GM19328 (cell line): Measurements from ENCODE around the gene CNPY1.
"Not testable (repeated sequence)": the region's sequence is repeated elsewhere in the genome, so short reads cannot be mapped to it uniquely, and the experiment has no call there.

ENCODE experiments used
- ATAC-seq: cut with Tn5 transposase; IDR thresholded peaks from one replicate; pipeline ENCODE4 v1.9.1; 2021; ENCODE audit warnings: mild to moderate bottlenecking, moderate library complexity; ENCODE audit not compliant: unreplicated experiment

The CNPY1 gene

GRCh38 chr7:155546449-155546848 lies at the start of gene CNPY1:
TSS of gene CNPY1 (minus strand) at chr7:155546559. CDS start at chr7:155545929, 630 bp downstream.
- not testable (repeated sequence) for ATAC-seq

- ATAC-seq: no peak
Measured at GRCh38 chr7:155594961-155595366, 48.6 kb upstream of the CNPY1 start.

GRCh38 chr7:155594163-155594732 lies 47.9 kb upstream of the CNPY1 start:
- no peak for ATAC-seq

- no peak for ATAC-seq
Measured at GRCh38 chr7:155593461-155594162, 47.3 kb upstream of the CNPY1 start.

- ATAC-seq: no peak
Measured at GRCh38 chr7:155591055-155591775, 44.9 kb upstream of the CNPY1 start.

DNA sequence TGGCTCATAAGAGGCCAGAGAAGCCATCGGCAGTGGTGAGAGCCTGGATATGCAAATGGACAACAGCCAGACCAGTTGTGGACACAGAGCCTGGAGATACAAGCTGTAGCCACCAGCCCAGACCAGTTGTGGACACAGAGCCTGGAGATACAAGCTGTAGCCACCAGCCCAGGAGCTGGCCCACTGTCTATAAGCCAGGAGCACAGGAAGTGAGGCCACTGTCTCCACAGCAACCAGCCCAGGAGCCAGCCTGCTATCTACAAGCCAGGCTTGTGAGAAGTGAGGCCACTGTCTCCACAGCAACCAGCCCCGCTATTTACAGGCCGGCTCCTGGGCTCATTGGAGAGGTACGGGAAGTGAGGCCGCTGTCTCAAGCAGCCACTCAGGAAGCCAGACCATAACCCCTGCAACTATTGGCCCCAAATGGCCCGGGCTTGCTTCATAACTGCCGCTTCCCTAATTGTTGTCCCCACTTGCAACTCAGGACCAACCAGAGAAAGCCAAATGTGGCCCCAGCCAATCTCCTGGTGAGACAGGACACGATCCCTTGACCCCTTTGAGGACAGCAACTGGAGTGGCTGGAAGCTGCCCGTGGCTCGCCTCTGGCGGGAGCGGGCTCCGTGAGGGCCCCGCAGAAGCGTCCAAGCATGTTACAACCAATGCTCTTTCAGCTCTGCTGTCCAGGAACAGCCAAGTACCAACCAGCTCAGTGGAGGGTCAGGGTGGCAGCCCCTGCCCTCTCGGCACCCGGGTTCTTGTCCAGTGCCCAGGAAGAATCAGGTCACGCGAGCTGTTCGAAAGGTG lies 44.1 kb upstream of the CNPY1 start:
- no peak for ATAC-seq

- ATAC-seq: no peak
Measured at GRCh38 chr7:155589001-155589980, 42.9 kb upstream of the CNPY1 start.

DNA sequence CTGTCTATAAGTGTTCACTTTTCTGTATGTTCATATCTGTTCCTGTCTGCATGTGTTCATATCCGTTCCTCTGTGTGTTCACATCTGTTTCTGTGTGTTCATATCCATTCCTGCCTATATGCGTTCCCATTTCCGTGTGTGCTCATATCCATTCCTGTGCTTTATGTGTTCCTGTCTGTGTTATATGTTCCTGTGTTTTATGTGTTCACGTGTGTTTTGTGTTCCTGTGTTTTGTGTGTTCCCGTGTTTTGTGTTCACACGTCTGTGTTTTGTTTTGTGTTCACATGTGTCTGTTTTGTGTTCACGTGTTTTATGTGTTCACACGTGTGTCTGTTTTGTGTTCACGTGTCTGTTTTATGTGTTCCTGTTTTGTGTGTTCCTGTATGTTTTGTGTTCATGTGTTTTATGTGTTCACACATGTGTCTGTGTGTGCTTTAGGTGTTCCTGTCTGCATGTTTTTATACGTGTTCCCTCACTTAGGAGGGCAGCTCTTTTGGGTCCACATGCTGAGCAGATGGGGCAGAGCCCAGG lies 42.2 kb upstream of the CNPY1 start:
- ATAC-seq: no peak

GRCh38 chr7:155587486-155587885 lies 41.1 kb upstream of the CNPY1 start:
- no peak for ATAC-seq

DNA sequence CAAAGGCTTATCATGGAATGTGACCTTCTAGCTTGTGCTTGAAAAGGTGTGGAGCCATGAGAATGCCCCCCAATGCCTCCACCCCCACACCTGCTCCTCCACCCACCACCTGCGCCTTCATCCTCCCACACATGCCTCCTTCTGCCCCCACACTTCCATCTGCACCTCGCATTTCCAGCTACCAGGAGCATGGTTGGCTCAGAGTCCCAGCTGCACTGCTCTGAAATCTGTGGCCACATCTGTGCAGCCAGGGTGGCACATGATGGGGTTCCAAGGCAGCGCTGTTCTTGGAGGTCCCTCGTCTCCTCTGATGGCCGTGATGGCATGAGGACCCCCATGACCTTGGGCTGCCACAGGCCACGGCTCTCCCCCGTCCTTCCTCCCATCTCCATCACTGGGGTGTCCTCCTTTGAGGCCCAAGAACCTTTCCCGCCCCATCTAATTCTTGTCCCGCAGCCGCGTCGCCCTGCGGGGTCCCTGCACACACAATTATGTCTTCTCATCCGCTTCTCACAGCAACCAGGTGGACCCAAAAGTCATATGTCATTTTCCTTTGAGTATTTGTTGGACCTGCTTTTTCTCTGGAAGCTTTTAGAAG lies 40.6 kb upstream of the CNPY1 start:
- no peak for ATAC-seq

GRCh38 chr7:155585951-155586350 lies 39.6 kb upstream of the CNPY1 start:
- no peak for ATAC-seq

DNA sequence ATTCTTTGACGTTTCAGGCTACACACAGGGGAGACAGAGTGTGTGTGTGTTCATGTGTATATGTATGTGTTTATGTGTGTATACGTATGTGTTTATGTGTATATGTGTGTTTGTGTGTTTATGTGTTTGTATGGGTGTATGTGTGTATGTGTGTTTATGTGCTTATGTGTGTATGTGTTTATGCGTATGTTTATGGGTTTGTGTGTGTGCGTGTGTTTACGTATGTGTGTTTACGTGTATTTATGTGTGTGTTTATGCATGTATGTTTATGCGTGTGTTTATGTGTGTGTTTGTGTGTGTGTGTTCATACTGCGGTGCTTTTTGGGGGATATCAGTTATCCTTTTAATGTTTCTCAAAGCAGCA lies 39.2 kb upstream of the CNPY1 start:
- ATAC-seq: no peak

DNA sequence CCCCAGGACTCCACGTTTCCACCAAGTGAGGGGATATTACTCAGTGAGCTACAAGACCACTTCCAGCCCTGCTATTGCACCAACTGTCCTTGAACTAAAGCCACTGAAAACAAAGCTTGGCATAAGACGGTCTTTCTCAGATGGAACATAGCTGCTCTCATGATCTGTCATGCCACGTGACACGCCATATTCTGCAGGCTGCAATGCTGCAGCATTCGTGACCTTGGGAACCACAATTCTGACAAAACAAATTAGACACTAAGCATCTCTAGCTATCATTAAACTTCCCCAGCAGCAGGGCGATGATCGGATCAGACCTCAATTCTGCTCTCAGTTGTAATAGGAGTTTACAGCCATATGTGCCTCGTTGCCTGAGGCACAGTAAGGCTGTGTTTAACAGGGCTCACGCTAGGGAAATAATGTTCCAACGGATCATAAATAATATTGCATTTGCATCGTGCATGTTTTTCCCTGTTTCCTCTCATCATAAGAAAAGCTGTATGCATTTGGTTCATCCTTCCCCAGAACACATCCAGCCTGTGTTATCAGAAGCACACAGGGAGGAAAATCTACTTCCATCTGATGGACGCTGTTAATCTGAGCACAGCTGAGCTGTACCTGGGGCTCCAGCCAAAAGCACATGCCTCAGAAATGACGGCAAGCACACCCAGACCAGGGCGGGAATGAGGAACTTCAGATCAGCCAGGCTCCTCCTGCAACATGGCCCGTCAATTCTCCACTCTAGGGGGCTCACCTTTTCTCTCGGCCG lies 38.6 kb upstream of the CNPY1 start:
- no peak for ATAC-seq

- ATAC-seq: no peak
Measured at GRCh38 chr7:155584261-155584660, 37.9 kb upstream of the CNPY1 start.

DNA sequence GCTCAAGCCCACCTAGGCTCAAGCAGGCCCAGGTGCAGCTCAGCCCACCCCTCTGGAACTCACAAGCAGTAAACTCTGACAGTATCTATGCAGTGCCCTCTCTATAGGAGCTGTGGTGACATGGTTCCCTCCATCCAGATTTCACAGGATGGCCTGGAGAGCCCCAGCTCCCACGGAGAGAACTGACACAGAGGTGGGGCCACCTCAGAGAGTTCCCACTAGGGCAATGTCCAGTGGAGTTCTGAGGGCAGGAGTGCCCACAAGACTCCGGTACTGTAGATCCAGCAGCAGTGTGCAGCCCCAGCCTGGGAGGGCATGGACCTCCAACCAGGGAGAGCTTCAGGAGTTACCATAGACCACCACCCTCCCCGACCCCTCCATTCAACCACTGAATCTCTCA lies 37.3 kb upstream of the CNPY1 start:
- ATAC-seq: no peak

- no peak for ATAC-seq
Measured at GRCh38 chr7:155581954-155582353, 35.6 kb upstream of the CNPY1 start.

DNA sequence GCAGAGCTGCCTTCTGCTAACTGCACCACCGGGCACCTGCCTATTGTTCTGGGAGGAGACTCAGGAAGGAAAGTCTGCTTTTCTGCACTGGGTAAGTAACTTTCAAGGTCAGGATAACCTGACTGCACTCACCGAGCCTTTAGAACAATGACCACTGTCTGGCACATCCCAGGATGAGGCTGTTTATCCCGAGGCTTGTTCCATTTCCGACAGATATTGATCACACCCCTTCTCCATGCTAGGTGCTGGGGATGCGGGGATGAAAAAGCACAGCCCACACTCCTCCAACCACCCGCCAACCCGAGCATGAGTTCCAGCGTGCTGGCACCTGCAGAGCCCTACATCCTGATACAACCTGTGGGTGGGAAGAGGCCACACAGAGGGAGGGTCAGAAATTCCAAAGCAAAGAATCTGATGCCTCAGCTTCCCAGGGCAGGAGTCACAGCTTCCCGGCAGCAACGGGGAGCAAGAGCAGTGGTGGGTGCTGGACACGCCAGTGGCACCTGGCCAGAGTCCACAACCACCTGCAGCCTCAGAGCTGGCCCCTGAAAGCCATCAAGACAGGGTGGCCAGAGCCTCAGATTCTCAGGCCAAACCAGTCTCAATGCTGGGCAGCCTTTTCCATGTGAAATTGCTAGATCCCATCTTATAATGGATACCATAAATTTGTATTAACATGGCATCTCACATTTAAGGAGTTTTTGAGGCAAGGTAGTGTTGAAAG lies 34.9 kb upstream of the CNPY1 start:
- no peak for ATAC-seq

DNA sequence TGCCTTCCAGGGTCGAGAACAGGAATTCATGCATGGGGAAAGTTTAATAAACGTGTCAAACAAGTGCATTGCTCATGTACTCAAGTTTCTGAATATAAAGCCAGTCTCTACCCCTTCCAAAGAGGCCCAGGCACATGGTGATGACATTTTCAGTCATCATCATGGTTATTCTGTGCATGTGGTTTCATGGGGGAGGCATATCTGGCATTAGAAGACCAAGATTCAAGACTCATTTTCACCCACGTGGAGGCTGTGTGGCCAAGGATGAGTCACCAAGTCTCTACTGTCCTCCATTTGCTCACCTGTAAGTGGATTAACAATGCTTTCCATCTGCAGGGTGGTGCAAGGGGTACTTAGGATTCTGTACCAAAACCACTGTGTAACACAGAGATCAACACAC lies 34.0 kb upstream of the CNPY1 start:
- no peak for ATAC-seq
